Activated T-cell treated with anti-CD3 and anti-CD28 coated beads, Interleukin-2, amount 50 U/mL, for 72 hours (primary cell): ENCODE data around the gene IFIT5. TPM values are rescaled to one million over a fixed set of nuclear protein-coding genes. Genes with fewer than 3 reads are reported as not detected.
"Not testable (repeated sequence)": the region's sequence is repeated elsewhere in the genome, so short reads cannot be mapped to it uniquely, and the experiment has no call there.

Experiments used
- ATAC-seq, 2 donors: fragments of 150-1000 bp; cut with Tn5 transposase; replicated peaks in 1 of 2; 2 replicates each; pipeline ENCODE4 v1.10.0; 2021; ENCODE audit warnings: moderate library complexity in 2 of 2, mild to moderate bottlenecking in 1 of 2
- DNase-seq, 2 donors: peaks; one replicate each; pipeline ENCODE4 v3.0.0; 2021 to 2022; ENCODE audit warnings: mixed read lengths in 1 of 2
- H3K27ac Mint-ChIP-seq: one replicate; pipeline ENCODE4 v1.8.0; 2022; ENCODE audit warnings: mild to moderate bottlenecking, moderate library complexity, mixed read lengths
- H3K27me3 Mint-ChIP-seq: one replicate; pipeline ENCODE4 v1.8.0; 2022; ENCODE audit warnings: low read depth, mixed read lengths
- H3K36me3 Mint-ChIP-seq, 2 donors: one replicate each; pipeline ENCODE4 v1.8.0; 2022; ENCODE audit warnings: mixed read lengths in 2 of 2, mild to moderate bottlenecking in 1 of 2; ENCODE audit not compliant: insufficient read depth in 2 of 2
- H3K4me1 Mint-ChIP-seq: one replicate; pipeline ENCODE4 v1.8.0; 2022; ENCODE audit warnings: low read depth, mixed read lengths
- H3K4me3 Mint-ChIP-seq, 2 donors: one replicate each; pipeline ENCODE4 v1.8.0; 2022; ENCODE audit warnings: mild to moderate bottlenecking in 2 of 2, mixed read lengths in 2 of 2, moderate library complexity in 2 of 2
- H3K9me3 Mint-ChIP-seq, 2 donors: one replicate each; pipeline ENCODE4 v1.8.0; 2022; ENCODE audit warnings: mixed read lengths in 2 of 2
- total RNA-seq, 2 donors: library from RNA; stranded (reverse); gene quantifications; one replicate each; pipeline ENCODE4 v1.2.3, GENCODE V29; 2022

Gene IFIT5
- total RNA-seq, 2 donors from 2014 or later, result 6.6 to 10.2 TPM

DNA sequence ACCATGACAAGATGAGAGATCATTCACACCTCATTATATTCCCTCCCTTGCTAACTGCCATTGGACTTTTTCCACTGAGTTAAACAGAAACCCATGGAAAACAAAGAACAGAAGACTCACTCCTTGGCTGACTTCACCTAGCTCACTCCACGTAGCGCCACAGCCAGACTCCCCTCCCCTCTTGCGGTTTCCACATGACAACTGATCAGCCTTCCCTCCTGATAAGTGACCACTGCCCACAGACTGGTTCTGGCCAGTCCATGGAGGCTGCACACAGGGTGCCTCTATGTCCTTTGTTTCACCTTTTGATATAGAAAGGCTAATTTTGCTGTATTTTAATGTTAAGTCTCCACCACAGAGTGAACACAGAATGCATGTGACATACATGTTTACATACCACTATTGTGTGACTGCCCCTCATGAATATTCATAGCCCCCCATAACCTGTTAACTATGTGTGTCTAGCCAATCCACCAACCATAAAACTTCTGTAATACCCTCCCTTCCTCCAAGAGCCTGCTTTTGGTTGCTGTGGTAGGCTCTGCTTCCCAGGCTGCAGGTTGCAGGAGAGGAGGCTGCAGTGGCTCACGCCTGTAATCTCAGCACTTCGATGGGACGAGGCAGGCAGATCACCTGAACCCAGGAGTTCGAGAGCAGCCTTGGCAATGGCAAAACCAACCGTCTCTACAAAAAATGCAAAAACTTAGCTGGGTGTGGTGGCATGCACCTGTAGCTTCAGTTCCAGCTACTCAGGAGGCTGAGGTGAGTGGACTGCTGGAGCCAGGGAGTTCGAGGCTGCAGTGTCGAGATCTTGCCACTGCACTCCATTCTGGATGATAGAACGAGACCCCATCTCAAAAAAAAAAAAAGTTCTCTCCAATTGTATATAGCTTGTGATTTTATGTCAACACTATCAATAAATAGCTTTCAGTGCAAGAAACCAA, 10.0 kb upstream of the IFIT5 start:
- Mint-ChIP-seq H3K9me3 (peaks cover 2% of the 10 kb centered on the region in 2 donors), H3K36me3 (no peaks in the 10 kb centered on the region), H3K4me1 (peaks cover 6% of the 10 kb centered on the region), H3K27me3 (no peaks in the 10 kb centered on the region), H3K27ac (no peak overlapping the region), H3K4me3 (no peak overlapping the region)
- no peak for DNase-seq
- no peak for ATAC-seq

DNA sequence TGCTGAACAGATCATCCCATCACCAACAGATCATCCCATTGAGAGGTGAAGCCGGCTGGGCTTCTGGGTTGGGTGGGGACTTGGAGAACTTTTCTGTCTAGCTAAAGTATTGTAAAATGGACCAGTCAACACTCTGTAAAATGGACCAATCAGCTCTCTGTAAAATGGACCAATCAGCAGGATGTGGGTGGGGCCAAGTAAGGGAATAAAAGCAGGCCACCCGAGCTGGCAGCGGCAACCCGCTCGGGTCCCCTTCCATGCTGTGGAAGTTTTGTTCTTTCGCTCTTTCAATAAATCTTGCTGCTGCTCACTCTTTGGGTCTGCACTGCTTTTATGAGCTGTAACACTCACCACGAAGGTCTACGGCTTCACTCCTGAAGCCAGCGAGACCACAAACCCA, 8.2 kb upstream of the IFIT5 start:
- H3K4me3 Mint-ChIP-seq, DNase-seq, H3K27ac Mint-ChIP-seq, H3K36me3 Mint-ChIP-seq, ATAC-seq, H3K27me3 Mint-ChIP-seq, H3K9me3 Mint-ChIP-seq: not testable (repeated sequence)
- peaks cover 12% of the 10 kb centered on the region for H3K4me1 Mint-ChIP-seq

- H3K36me3 Mint-ChIP-seq, result not testable (repeated sequence)
These were observed 6.6 kb upstream of the IFIT5 start for GRCh38 chr10:89407792-89408191.

GRCh38 chr10:89409282-89409681, 5.1 kb upstream of the IFIT5 start:
- H3K9me3 Mint-ChIP-seq, H3K4me3 Mint-ChIP-seq, H3K27ac Mint-ChIP-seq, H3K27me3 Mint-ChIP-seq, ATAC-seq, DNase-seq, H3K36me3 Mint-ChIP-seq: not testable (repeated sequence)
- peaks cover 21% of the 10 kb centered on the region for H3K4me1 Mint-ChIP-seq

More at GRCh38 chr10:89407792-89408191, 6.6 kb upstream of the IFIT5 start:
- ATAC-seq, H3K27ac Mint-ChIP-seq, H3K27me3 Mint-ChIP-seq, H3K4me3 Mint-ChIP-seq, H3K9me3 Mint-ChIP-seq, DNase-seq: not testable (repeated sequence)
- peaks cover 18% of the 10 kb centered on the region for H3K4me1 Mint-ChIP-seq

GRCh38 chr10:89410551-89410950, 3.8 kb upstream of the IFIT5 start:
- H3K4me3 Mint-ChIP-seq, H3K27me3 Mint-ChIP-seq: not testable (repeated sequence)

GRCh38 chr10:89411135-89411534, 3.2 kb upstream of the IFIT5 start:
- not testable (repeated sequence) for H3K27ac Mint-ChIP-seq, H3K36me3 Mint-ChIP-seq, ATAC-seq, H3K9me3 Mint-ChIP-seq, DNase-seq, H3K4me3 Mint-ChIP-seq, H3K27me3 Mint-ChIP-seq
- peaks cover 31% of the 10 kb centered on the region for H3K4me1 Mint-ChIP-seq

More at GRCh38 chr10:89410551-89410950, 3.8 kb upstream of the IFIT5 start:
- ATAC-seq, H3K27ac Mint-ChIP-seq, H3K9me3 Mint-ChIP-seq, DNase-seq, H3K36me3 Mint-ChIP-seq: not testable (repeated sequence)
- H3K4me1 Mint-ChIP-seq, result peaks cover 25% of the 10 kb centered on the region

- Mint-ChIP-seq H3K4me1 (peaks cover 42% of the 10 kb centered on the region), H3K4me3 (peak overlapping the region; percentile 52 to 55)
- H3K27me3 Mint-ChIP-seq, result not testable (repeated sequence)
These were observed 2.1 kb upstream of the IFIT5 start for GRCh38 chr10:89412276-89412675.

DNA sequence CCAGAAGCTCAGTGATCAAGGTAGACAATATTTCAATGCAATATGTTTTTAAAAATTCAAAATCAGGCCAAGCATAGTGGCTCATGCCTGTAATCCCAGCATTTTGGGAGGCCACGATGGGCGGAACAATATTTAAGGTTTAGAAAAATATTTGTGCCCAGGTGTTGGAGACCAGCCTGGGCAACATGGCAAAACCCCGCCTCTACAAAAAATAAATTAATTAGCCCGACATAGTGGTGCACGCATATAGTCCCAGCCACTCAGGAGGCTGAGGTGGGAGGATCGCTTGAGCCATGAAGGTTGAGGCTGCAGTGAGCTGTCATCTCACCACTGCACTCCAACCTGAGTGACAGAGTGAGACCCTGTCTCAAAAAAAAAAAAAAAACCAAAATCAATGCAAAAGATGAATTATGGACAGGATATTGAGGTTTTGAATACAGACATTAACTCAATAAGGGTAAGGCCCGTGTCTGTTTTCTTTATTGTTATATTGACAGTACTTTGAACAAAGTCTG, 913 bp upstream of the IFIT5 start:
- H3K4me1 Mint-ChIP-seq, result peaks cover 53% of the 10 kb centered on the region
- DNase-seq (no peak), ATAC-seq (no peak)
- peaks cover 10 to 16% of the 10 kb centered on the region in 2 donors for H3K36me3 Mint-ChIP-seq
- peak overlapping the region; percentile 87 to 95 for H3K4me3 Mint-ChIP-seq
- peak overlapping the region; percentile 98 for H3K27ac Mint-ChIP-seq
- H3K9me3 Mint-ChIP-seq, result peaks cover 0 to 2% of the 10 kb centered on the region in 2 donors
- no peaks in the 10 kb centered on the region for H3K27me3 Mint-ChIP-seq

More at GRCh38 chr10:89412276-89412675, 2.1 kb upstream of the IFIT5 start:
- H3K9me3 Mint-ChIP-seq, H3K27ac Mint-ChIP-seq, ATAC-seq: not testable (repeated sequence)
- H3K36me3 Mint-ChIP-seq, result peaks cover 9 to 11% of the 10 kb centered on the region in 2 donors
- DNase-seq, result peak; percentile 25 to 50

DNA sequence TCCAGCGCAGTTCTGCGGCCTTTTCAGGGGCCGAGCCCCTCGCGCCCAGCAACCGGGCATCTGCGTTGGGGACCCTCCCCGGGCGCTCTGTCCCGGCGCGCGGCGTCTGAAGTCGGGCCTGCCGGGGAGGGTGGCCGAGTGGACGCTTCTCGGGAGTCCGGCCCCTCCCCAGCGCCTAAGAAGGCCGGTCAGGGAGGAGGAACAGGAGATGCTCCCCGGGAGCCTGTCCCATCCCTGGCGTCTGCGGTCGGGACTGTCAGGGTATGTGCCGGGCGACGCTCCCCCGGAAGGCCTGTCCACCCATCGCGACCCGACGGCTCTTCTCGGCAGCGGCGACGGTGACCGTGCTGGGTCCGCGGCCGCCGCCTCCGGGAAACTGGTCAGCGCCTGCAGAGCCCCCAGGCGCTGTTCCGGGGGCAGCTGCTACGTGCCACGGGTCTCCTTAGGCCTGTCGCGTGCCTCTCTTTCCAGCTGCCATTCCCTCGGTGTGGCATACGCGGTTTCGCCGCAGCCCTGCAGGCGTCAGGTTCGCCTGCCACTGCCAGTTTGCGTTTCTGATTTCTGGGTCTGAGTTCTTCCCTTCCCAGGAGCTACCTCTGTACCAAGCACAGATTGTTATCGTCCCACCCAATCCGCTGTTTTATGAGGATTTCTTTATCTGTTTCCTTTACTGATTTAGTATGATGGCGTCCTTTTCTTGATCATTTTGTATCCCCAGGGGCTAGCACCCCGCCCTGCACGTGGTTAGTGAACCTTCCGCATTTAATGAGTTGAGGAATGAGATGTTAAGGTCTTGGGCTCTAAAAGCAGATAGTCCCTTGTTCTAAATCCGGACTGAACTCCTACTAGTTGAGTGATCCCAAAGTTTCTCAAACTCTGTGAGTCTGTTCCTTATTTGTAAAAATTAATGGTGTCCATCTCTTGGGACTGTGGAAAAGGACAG, 782 bp downstream of the IFIT5 start:
- Mint-ChIP-seq H3K27ac (peak overlapping the region; percentile 92), H3K36me3 (peaks cover 10 to 16% of the 10 kb centered on the region in 2 donors), H3K27me3 (no peaks in the 10 kb centered on the region), H3K9me3 (peaks cover 0 to 2% of the 10 kb centered on the region in 2 donors), H3K4me3 (peak overlapping the region; percentile 87 to 95), H3K4me1 (peaks cover 66% of the 10 kb centered on the region)
- ATAC-seq (peak; percentile 55 to 56), DNase-seq (peak; percentile 31 to 45)

- Mint-ChIP-seq H3K4me3 (peak overlapping the region; percentile 87 to 95), H3K9me3 (peaks cover 0 to 2% of the 10 kb centered on the region in 2 donors), H3K27me3 (no peaks in the 10 kb centered on the region), H3K27ac (peak overlapping the region; percentile 57), H3K36me3 (peaks cover 10 to 16% of the 10 kb centered on the region in 2 donors), H3K4me1 (peaks cover 64% of the 10 kb centered on the region)
- no peak for ATAC-seq
- DNase-seq, result no peak
These were observed 2.1 kb downstream of the IFIT5 start for GRCh38 chr10:89416465-89416864.

- Mint-ChIP-seq H3K4me1 (peaks cover 48% of the 10 kb centered on the region), H3K9me3 (no peaks in the 10 kb centered on the region), H3K27me3 (no peaks in the 10 kb centered on the region), H3K27ac (peak overlapping the region; percentile 12), H3K4me3 (peak overlapping the region in 1 of 2 donors; percentile 40), H3K36me3 (peaks cover 6 to 13% of the 10 kb centered on the region in 2 donors)
- DNase-seq (peak in 1 of 2 donors; percentile 12), ATAC-seq (no peak)
These were observed 5.2 kb downstream of the IFIT5 start for GRCh38 chr10:89419548-89419947.

- Mint-ChIP-seq H3K27me3 (no peaks in the 10 kb centered on the region), H3K4me1 (peaks cover 40% of the 10 kb centered on the region), H3K27ac (no peak overlapping the region)
These were observed 6.7 kb downstream of the IFIT5 start for GRCh38 chr10:89421018-89421476.

More at GRCh38 chr10:89421018-89421476, 6.7 kb downstream of the IFIT5 start:
- Mint-ChIP-seq H3K36me3 (peaks cover 2 to 8% of the 10 kb centered on the region in 2 donors), H3K4me3 (no peak overlapping the region), H3K9me3 (no peaks in the 10 kb centered on the region)
- DNase-seq (no peak), ATAC-seq (no peak)
